Measurements from ENCODE around the gene SH3RF3. TPM values are rescaled to one million over a fixed set of nuclear protein-coding genes. Genes with fewer than 3 reads are reported as not detected.

The SH3RF3 gene
- polyA plus RNA-seq, 1 of the 3 experiments (the other 2 are of a cell fraction): 1.9 TPM

GRCh38 chr2:109498906-109499305, 369.9 kb downstream of the SH3RF3 start:
- Histone ChIP-seq H2AFZ (ENCODE audit: low read depth) (no peak overlapping the region), H3K9me2 (no peaks in the 10 kb centered on the region), H3K4me2 (no peak overlapping the region), H3K9ac (no peak overlapping the region), H3K27me3 (ENCODE audit: insufficient read depth) (no peaks in the 10 kb centered on the region), H3K9me3 (no peaks in the 10 kb centered on the region), H4K20me1 (ENCODE audit: insufficient read depth) (no peaks in the 10 kb centered on the region), H3K36me3 (replicated peaks in 1 of 2; ENCODE audit: control insufficient read depth in 1 of 2, insufficient read depth in 2 of 2, low read length in 1 of 2) (peaks cover 0 to 3% of the 10 kb centered on the region in 2 experiments), H3K79me2 (ENCODE audit: insufficient read depth) (no peaks in the 10 kb centered on the region), H3K4me3 (ENCODE audit: low read depth in 2 of 2, low read length in 1 of 2) (no peak overlapping the region), H3K27ac (ENCODE audit: low read depth in 2 of 2, low read length in 1 of 2) (no peak overlapping the region; a peak in 2 of 4 replicates), H3F3A (replicated peaks; ENCODE audit: insufficient read depth) (no peaks in the 10 kb centered on the region), H3K4me1 (ENCODE audit: control insufficient read depth in 1 of 2, insufficient read depth in 2 of 2, low read depth in 1 of 2, low read length in 1 of 2) (peaks cover 13 to 24% of the 10 kb centered on the region in 2 experiments; a peak in 3 of 4 replicates)
- ChIA-PET POLR2A (no interaction called here), CTCF (interaction anchor here (1.1 to 4.4 kb wide), 4 partner anchors 9 to 370 kb away, joined by 3 to 29 read pairs (median 6); partner anchors contain the start of gene SH3RF3)
- DNase-seq: no peak
- TF ChIP-seq MXI1 (IDR thresholded peaks at IDR 0.05; ENCODE audit: low read depth, low read length) (no peak), GATA2 (CRISPR knock-in tag; IDR thresholded peaks at IDR 0.05) (no peak), FOXJ3 (CRISPR knock-in tag; IDR thresholded peaks at IDR 0.05) (no peak), RAD21 (IDR thresholded peaks at IDR 0.05; ENCODE audit: low read length) (no peak), MEF2A (IDR thresholded peaks at IDR 0.05; ENCODE audit: borderline replicate concordance, low read depth) (no peak), TCF12 (IDR thresholded peaks at IDR 0.05) (no peak), REST (IDR thresholded peaks at IDR 0.05; ENCODE audit: low read depth, low read length) (no peak), SMC3 (IDR thresholded peaks at IDR 0.05; ENCODE audit: low read depth, low read length) (no peak), POLR2AphosphoS5 (IDR thresholded peaks at IDR 0.05; ENCODE audit: low read depth, low read length) (no peak), NFIC (IDR thresholded peaks at IDR 0.05; ENCODE audit: borderline replicate concordance) (no peak), RXRA (IDR thresholded peaks at IDR 0.05; ENCODE audit: borderline replicate concordance, low read depth) (no peak), ELF1 (IDR thresholded peaks at IDR 0.05) (no peak), JUND (IDR thresholded peaks at IDR 0.05) (no peak)
- TF ChIP-seq, protein P1, sequence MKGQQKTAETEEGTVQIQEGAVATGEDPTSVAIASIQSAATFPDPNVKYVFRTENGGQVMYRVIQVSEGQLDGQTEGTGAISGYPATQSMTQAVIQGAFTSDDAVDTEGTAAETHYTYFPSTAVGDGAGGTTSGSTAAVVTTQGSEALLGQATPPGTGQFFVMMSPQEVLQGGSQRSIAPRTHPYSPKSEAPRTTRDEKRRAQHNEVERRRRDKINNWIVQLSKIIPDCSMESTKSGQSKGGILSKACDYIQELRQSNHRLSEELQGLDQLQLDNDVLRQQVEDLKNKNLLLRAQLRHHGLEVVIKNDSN (IDR thresholded peaks at IDR 0.05; ENCODE audit: borderline replicate concordance, low read depth): no peak
- TF ChIP-seq, protein P2, sequence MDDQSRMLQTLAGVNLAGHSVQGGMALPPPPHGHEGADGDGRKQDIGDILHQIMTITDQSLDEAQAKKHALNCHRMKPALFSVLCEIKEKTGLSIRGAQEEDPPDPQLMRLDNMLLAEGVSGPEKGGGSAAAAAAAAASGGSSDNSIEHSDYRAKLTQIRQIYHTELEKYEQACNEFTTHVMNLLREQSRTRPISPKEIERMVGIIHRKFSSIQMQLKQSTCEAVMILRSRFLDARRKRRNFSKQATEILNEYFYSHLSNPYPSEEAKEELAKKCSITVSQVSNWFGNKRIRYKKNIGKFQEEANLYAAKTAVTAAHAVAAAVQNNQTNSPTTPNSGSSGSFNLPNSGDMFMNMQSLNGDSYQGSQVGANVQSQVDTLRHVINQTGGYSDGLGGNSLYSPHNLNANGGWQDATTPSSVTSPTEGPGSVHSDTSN (IDR thresholded peaks at IDR 0.05): no peak
- WGBS (ENCODE audit: low lambda C conversion rate): 88% methylated on average over 7 of the region's 15 CpGs

Measured in SK-N-SH (cell line).